GM18520 (cell line): ENCODE measurements around the gene PIK3R4.

Experiments used
- ATAC-seq: cut with Tn5 transposase; IDR thresholded peaks from one replicate; pipeline ENCODE4 v1.9.1; 2021; ENCODE audit not compliant: unreplicated experiment

Gene PIK3R4

DNA sequence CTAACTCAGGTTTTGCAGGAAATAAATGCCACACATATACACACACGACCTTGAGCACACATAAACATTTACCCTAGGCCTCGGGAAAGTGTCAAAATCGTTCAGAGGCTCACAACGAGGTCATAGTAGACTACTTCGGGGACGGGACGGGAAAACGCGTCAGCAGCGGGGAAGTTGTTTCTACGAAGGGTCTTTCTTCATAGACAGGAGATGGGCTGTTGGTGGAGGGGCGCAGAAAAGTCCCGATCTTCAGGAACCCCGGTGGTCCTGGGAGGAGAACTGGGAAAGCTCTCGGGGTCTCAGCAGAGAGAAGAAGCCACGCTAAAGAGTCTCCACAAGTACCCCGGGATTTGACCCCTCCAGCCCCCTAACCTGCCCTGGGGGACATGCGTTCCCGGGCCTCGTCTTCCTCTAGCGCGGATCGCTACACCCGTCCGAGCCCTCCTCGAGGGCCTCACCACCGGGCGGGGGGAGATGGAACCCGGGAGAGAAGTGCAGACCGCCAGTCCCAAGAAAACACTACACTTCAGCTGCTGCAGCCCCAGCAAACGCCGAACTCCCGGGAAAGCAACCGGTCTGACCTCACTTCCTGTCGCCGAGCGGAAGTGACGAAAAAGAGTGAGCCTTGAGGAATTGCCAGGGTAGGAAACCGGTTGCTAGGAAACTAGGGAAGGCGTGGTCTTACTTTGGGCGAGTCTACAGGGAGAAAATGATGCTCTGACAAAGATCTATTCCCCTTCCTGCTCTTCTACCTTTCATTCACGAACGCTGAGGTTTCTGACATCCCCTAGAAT lies at the start of gene PIK3R4:
Gene PIK3R4, minus strand, starts transcription at position 584 of the 794 bp plus-strand sequence. CDS start 1,611 bp downstream, outside the sequence.
- peak; percentile 95 for ATAC-seq

DNA sequence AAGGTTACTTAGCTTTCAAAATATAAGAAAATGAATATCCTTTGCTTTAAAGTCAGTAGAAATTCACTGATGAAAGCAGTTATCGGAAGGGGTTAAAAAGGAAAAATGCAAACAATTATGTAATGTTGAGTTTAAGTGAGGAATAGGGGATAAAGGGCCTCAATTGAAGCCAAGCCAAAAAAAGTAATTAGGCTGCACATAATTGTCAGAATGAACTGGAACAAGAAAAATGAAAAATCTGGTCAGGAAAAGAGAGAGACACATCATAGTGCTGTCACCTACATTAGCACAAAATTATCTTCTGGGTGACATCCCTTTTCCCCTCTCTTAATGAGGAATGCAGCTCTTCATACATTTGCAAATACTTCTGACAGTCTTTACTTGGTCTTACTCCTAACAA lies 48.8 kb upstream of the PIK3R4 start:
- no peak for ATAC-seq

DNA sequence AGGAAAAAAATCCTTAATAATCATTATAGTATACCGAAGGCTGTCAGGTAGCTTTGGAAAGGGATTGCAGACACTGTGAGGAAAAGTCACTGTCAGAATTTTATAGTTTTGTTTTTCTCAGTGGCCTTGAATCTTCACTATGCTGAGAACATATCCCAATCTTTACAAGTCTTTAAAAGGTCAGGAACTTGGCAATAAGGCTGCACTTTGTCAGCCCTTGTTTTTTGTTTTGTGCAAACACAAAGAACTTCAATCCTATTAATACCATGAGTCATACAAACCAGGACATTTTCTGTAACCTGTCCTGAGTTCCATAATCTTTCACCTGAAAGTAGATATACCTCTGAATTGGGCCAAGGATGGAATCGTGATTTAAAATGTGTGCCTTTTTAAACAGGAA lies 45.6 kb upstream of the PIK3R4 start:
- no peak for ATAC-seq

DNA sequence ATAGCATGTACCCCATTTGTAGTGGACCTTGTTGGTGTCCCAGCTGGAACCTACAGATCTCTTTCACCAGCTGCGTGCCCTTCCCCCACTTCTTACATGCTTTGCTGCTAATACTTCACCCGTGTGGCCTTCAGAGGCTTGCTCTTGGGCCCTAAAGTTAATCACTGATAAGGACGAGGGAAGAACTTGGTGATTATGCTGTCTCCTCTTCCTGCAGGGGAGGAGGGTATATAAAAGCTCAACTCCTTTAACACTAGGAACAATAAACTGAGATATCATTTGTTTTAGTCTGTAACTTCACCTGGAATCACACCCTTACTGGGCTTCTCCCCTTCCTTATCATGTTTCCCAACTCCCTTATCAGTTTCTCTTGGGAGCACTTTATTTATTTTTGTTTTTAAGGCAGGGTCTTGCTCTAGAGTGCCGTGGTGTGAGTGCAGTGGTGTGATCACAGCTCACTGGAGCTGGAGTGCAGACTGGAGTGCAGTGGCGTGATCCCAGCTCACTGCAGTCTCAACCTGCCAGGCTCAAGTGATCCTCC lies 43.2 kb upstream of the PIK3R4 start:
- ATAC-seq, result no peak

DNA sequence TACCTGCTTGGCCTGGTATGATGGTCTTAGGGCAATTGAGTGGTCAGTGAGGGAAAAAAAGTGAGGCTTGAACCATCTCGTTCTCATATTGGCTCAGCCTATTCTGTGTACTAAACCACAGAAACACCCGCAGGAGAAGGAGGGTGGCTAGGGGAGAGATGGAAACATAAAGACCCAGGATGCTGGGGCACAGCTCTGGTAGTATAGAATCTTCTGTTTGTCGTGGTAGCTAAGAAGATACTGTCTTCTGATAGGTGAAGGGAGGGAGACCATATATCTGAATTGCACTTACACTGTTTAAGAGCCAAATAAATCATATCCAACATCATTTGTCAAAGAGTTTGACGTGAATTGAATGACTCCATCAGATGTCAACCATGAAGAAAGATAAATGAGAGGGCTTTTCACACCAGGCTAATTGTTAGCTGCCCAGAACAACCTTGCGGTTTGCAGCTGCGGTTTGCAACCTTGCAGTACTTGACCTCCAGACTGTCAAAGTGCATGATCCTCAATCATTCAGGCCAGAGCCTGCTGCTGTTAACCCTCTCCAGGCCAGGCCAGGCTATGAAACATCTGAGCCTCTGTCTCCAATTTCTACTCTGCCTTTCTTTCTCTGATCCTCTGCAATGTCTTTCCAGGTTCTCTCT lies 40.9 kb upstream of the PIK3R4 start:
- no peak for ATAC-seq

DNA sequence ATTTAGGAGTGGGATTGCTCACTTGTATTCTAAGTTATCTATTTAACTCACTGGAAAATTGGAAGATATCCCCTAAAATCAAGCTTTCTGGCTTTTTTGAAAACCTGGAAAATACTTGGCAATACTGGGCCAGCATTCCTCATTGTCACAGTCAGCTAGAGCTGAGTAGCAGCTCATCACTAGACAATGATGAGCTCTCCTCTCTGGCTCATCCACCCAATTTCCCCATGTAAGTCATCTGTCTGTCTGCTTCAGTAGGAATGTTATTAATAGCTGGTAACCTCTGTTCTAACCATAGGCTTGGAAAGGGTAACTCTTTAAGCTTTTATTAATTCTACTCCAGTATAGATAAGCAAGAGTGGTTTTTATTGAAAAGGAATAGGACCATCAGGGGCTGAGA lies 39.7 kb upstream of the PIK3R4 start:
- ATAC-seq, result no peak

DNA sequence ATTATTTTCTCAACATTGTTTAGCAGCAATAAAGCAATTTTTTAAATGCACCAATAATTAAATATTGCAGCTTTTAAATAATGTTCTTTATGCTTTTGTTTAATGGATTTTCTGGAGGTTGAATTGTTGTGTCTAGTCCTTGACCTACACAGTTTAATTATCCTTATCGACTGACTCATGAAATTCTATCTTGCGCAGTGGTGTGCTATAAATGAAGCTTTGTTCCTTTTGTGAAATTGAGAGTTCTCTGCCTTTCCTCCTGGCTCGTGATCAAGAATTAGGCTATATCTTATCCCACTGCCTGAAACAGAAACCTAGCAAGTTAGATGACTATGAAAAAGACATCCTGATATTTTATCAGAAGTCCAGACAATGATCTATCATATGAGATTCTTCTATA lies 37.0 kb upstream of the PIK3R4 start:
- no peak for ATAC-seq

DNA sequence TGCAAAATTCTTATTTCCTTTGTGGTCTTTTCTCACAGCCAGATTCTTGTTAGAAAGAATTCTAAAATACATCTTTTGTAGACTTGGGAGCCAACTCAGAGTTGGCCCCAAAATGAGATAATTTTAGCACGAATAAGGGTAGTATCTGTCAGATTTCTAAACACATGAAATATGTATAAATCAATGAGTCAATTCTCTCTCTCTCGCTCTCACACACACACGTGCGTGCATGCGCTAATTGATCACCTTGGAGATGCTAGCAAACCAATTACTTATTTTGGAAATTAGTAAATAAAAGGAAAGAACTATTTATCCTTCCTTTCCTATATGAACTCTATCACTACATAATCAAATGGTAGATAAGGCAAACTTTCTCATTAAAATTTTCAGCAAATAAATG lies 32.9 kb upstream of the PIK3R4 start:
- no peak for ATAC-seq

DNA sequence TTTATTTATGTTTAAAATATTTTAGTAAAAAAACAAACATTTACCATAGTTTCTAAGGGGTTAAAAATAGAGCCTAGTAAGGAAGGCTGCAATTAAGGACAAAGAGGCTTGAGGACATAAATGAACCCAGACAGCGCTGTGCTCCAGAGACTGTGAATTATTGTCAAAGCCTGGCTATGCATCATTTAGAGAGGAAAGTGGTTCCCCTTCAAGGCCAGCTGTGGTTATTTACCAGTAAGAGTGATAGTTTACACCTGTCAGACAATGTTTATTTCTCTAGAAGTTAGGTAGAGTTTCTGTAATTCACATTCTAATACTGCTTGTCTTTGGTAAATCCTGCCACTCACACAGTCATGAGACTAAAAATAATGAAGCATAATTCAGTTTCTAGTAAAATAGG lies 32.4 kb upstream of the PIK3R4 start:
- peak; percentile 81 for ATAC-seq

DNA sequence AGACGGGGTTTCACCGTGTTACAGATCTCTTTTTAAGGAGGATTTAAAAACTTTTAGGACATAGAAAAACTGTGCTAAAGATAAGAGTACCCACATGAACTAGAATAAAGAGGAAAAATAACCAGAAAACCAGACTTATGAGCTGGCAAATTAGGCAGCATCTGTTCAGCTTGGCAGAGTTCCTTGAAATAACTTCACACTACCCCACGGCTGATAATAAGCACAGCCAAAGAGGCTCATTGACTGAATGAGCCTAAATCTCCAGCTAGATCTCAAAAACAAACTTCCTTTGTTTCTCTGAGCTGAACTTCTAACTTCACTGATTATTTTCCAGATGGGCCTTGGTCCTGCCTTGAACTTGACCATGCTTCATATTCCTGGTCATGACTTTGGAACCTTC lies 26.7 kb upstream of the PIK3R4 start:
- ATAC-seq, result no peak

DNA sequence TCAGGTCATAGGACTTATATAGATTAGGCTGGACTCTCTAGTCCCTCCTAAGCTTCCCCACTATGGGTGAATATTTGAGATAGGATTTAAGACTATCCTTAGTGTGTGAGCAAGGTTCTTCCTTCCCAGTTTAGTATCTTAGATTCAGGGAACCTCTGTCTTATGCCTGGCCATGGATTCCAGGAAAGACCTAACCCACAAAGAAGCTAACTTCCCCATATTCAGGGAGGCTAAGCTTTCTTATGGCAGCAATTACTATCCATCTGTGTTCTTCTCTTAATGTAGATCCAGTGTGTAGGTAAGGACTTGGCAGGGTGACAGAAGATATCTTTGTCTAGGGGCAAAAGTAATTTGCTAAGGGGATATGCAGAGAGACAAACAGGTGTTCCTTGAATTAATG lies 25.5 kb upstream of the PIK3R4 start:
- no peak for ATAC-seq

DNA sequence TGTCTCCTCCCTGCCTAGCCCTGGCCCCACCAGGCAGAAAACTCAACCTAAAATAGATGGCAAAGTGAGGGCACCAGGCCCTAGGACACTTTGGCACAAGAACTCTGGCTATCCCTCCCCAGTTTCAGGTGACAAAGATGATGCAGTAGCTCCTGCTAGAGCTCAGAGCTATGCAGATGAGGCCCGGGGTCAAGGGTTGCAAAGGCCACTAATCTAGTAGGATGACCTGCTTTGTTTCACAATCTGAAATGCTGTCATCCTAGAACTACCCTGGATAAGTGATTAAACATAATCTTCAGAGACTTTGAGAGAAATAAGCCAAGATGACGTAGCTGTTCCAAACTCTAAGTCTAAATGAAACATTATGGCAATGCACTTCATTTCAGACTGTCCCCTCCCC lies 24.0 kb upstream of the PIK3R4 start:
- no peak for ATAC-seq

DNA sequence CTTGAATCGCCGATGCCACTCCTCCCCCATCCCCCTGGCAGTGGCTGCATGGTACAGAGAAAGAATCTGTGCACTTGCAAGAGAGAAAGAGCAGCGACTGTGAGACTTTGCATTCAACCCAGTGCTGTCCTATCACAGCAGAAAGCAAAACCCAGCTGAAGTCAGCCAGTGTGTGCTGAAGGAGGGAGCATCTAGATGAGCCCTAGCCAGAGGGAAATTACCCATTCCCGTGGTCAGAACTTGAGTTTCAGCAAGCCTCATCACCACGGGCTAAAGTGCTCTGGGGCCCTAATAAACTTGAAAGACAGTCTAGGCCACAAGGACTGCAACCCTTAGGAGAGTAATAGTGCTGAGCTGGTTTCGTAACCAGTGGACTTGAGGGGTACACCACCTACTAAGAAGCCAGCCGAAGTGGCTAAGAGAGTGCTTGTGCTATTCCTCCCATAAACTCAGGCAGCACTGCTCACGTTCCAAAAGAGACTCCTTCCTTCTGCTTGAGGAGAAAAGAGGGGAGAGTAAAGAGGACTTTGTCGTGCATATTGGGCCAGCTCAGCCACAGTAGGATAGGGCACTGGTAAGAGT lies 15.2 kb upstream of the PIK3R4 start:
- ATAC-seq, result no peak

DNA sequence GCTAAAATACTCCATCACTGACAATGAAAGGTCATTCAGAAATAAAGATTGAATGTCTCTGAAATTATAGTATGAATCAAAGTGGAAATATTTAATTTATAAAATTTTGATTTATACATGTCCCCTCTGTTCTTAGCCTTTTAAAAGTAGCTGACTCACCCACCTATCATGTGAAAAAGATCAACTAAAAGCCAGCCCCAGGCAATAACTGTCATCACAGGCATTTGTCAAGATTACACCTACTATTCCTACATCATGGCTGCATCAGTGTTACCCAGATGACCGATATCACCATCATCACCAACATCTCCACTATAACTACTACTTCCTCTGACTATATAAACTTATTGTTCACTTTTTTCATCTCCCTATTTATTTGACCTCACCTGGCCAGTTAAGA lies 14.3 kb upstream of the PIK3R4 start:
- no peak for ATAC-seq

DNA sequence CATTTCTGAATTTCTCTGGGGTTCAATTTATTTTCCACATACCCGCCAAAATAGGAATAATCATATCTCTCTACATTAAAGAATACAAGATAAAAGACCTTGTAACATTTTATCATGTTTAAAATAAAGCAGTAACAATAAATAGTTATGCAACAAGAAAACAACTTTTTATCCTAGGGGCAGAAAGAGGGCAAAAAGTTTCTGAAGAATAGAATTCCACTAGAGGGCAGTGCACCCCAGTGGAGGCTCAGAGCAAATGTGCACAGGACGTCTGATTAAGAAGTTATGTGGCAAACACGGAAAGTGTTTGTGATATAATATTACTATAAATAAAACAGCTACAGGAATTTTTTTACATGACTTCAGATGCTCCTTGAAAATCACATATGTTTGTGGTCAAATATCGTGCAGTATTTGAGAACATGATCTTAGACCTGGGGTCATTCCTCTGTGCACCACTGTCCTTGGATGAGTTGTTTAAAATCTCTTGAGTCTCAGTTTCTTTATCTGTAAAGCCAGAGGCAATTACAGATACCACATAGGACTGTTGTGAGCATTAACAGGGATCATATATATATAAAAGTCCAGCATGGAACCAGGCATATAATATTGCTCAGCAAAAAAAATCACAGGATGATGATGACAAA lies 13.2 kb upstream of the PIK3R4 start:
- peak; percentile 45 for ATAC-seq

DNA sequence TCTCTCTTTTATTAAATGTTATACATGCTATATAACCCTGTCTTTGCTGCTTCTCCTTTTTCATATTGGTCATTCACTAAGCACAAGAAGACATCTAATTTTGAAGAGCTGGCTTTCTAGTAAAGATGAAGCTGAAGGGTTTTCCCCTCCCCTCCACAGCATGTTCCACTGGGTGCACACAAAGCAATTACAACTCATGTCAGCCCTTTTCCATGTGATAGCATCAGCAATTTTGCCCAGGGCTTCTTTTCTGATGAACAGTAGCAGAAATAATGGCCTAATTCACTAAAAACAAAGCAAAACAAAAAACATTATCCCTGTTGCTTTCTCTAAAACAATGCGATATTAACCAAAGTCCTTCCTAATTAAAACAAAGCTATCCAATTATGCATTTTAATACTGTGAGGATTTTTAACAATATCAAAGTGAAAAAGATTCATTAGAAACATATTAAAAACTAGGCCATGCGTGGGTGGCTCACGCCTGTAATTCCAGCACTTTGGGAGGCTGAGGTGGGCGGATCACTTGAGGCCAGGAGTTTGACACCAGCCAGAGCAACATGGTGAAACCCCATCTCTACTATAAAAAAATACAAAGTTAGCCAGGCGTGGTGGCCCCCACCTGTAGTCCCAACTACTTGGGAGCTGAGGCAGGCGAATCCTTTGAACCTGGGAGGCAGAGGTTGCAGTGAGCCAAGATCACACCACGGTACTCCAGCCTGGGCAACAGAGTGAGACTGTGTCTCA lies 12.2 kb upstream of the PIK3R4 start:
- ATAC-seq, result no peak

DNA sequence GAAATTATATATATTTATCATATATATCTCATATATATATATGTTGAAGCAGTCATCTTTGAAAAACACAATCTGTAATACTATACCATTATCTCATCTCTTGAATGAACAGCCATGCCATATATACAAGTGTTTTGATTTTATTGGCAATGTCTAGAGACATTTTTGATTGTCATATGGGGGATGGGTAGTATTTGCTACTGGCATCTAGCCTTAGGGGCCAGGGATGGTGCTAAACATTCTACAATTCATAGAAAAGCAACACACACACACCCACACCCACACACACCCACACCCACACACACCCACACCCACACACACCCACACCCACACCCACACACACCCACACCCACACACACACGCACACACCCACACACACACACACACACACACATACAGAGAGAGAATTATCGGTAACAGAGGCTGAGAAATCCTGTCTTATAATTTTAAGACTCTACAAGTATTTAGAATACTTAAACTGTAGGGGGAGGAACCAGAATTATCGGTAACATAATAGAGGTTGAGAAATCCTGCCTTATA lies 11.1 kb upstream of the PIK3R4 start:
- ATAC-seq, result no peak

DNA sequence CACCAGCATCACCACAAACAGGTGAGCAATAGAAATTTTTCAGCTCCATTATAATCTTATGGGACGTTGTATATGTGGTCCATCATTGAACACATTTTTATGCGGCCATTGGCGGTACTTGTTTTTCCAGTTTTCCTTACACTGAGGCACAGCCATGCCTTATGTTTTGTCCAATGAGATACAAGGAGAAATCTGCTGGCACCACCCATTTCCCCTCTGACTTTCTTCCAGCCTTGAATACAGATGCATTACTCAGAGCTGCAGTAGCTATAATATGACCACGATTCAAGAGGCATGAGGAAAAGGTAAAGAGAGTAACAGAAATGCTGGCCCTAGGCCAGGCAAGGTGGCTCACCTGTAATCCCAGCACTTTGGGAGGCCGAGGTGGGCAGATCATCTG lies 9.0 kb upstream of the PIK3R4 start:
- no peak for ATAC-seq

DNA sequence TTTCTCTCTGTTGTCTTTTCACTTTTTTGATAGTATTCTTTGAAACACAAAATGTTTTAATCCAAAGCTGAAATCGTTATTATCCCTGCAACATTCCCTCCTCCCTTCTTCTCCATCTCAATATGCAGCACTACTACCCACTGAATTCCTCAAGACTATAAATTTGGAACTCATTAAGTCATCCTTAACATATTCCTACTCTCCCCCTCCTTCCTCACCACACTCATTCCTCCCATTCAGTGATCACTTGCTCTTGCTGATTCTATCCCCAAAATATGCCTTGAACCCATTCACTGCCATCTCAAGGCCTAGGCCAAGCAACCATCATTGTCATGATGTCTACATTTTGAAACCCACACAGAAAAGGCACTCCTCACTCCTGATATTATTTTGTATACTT lies 2.4 kb upstream of the PIK3R4 start:
- no peak for ATAC-seq

DNA sequence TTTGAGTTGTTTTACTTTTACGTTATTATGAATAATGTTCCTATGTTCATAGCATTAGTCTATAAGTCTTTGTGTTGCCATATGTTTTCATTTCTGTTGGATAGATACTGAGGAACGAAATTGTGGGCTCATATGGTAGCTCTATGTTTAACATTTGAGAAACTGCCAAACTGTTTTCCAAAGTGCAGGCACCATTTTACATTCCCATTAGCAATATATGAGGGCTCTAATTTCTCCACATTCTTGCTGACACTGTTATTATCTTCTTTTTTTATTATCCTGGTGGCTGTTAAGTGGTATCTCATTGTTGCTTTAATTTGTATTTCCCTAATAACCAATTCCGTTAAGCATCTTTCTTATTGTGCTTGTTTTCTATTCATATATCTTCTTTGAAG lies 1.8 kb upstream of the PIK3R4 start:
- no peak for ATAC-seq

DNA sequence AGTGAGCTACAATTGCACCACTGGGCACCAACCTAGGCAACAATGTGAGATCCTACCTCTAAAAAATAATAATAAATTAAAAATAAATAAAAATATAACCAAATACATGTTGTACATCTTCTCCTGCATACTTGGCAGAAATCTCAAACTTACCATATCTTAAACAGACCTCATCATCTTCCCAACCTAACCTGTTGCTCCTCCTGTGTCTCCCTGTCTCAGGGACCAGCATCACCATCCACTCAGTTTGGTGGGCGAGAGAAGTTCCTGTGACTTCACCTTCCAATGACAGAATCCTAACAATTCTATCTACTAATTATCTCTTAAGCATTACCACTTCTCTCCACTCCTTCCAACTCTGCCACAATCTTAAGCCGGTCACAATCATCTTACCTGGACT lies 3.3 kb downstream of the PIK3R4 start:
- ATAC-seq, result no peak
